NCI-H128 (cell line): Measurements from ENCODE around the gene ZNF532.

ENCODE experiments used
- DNase-seq: peaks from one replicate; lab custom pipeline; 2025; ENCODE audit not compliant: unreplicated experiment; lab: John Stamatoyannopoulos, UW

Gene ZNF532

DNA sequence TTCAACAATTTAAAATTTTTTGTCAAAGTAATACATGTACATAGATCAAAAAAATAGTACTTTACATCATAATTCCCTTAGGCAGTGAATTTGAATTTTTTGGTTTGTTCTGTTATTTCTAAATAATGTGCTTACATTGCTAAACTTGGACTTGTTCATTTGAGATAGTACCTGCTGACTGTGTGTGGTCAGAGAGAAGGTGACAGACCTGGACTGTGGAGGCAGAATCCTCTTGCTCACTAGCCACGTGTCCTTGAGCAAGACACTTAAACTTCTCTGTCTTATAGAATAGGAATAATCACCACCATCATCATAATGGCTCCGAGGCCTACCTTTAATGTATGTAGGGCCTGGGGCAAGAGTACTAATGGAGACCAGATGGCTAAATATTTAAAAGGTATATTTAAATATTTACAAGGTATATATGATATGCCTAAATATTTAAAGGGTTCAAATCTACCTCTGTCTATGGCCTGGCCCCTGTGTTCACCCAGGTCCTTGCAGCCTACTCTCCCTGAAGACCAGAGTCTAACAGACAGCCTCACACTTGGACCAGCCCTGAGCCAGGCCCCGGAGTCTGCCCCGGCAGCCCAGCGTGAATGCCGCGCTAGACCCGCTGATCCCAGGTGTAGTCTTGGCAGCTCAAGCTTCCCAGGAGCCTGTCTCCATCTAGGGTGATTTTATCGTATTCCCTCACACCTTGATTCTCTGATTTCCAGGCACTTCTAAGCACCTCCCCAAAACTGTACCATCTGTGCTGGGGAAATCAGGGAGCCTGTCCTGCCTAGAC, 33.5 kb downstream of the ZNF532 start:
- DNase-seq = no peak

DNA sequence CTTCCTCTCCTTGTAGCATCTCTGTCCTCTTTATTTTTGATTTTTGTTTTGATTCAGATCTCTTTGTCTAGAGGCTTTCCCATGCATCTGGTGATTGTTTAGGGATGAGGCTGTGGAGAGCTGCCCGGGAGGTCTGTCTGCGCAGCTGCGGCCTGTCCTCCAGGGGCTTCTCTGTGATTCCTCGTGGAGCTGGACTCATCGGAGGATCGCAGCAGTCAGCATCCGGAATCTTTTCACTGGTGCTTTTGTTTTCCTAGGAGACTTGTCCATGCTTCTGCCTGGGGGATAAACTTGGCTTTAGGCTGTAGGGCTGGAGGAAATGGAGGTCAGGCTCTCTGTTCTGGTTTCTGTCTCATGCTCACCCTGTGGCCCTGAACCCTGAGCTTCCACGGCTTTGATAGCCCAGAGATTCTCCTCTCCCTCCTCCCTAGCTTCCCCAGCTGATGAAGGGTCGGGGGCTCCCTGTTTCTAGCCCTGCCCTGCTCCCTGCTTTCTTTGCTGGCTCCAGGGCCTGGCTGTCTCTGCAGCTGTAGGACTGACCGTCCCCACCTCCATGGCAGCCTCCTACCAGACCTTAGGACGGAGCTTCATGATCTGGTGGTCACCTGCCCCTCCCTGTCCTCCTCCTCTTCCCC, 35.5 kb downstream of the ZNF532 start:
- no peak for DNase-seq

DNA sequence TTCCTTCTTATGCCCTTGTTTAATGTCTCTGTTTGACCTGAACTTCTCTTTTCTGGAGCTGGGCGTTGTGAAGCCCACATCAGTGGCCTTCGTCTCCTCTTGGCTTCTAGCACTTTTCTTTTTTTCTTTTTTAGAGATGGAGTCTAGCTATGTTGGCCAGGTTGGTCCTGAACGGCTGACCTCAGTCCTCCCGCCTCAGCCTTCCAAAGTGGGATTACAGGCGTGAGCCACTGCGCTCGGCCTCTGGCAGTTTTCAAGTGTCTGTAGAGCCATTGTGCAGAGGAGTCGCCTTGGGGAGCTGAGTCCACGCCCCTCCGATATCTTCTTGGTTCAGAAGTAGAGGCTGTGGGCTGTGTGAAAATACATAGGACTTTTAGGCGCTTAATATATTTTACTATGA, 36.5 kb downstream of the ZNF532 start:
- no peak for DNase-seq

DNA sequence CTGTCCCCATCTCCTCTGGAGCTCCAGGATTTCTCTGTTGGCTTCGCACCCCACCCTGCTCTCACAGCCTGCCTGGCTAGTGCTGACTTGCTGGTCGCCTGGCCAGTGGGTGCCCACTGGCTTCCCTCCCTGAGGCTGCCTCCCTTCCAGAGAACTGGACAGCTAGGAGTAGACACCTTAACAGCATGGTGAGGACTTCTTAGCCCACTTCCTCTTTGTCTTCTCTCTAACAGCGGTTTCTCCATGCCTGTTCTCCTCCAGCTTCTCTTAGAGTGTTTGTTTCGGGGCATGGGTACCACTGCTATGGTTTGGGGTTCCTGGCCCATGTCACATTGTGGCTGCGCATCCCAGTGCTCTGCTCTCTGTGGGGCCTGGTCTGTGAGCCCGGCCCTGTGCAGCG, 37.1 kb downstream of the ZNF532 start:
- no peak for DNase-seq

DNA sequence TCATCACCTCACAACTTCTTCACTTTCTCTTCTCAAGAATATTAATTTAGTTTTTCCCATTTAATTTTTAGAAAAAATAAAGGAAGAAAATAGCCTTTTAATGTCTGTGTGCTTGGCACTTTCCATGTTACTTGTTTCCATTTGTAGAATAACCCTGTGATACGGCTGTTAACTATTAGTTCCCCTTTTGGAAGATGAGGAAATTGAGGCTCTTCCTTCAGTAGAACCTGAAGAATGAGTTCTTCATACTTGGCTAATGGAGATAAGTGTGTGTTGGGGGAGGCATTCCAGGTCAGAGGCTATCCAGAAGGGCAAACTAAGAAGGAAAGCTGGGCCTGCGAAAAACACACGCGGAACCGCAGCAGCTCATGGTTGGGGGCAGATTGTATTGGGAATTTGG, 38.3 kb downstream of the ZNF532 start:
- no peak for DNase-seq

DNA sequence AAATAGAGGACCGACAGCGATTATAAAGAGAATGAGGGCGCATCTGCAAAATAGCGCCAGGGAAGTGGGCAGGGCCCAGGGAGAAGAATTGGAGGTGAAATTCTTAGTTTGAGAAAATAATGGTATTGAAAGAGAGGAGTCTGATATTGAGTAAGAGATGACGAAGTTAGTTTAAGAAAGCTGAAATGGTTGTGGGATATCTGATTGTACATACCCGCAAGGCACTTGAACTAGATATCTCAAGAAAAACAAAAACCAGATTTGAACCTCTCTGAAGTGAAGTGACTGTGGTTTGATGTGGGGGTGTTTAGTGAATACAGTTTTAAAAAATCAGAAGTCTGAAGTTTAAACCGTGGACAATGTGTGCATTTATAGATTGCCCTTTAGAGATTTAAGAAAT, 38.9 kb downstream of the ZNF532 start:
- DNase-seq = no peak

DNA sequence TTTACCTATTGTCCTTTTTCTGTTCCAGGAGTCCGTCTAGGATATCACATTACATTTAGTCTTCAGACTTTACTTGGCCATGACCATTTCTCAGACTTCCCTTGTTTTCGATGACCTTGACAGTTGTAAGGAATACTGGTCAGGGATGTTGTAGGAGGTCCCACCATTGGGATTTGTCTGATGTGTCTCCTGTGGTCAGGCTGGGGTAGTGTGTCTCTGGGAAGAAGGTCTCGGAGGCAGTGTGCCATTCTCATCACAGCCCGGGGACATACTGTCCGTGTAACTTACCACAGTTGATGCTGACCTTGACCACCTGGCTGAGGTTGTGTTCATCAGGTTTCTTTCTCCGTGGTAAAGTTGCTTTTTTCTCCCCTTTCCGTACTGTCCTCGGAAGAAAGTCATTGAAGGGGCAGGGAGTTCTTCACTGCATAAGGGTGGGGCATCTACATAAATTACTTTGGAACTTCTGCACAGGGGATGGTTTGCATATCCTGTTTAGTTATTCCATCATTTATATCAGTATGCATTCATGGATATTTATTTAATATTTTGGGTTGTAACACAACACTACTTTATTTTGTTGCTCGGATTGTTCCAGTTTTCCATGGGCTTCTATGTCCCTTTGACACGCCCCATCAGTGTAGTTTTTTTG, 41.2 kb downstream of the ZNF532 start:
- no peak for DNase-seq

DNA sequence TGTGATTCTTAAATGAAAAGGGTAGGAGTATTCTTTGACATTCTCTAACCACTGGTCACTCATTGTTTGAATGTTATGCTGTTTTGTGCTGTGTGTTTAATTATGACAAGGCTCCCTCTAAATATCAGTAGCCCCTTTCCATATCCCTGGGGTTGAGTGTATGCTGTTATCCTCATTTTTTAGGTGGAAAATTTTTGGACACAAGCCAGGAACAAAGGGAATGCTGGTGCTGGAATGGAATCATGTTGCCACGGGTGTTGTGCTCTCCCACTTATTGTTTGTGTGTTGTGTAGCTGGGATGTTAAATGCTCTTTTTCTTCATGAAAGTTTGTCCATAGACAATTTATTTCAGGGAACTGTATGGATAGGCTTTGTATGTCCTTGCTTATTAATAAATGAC, 43.3 kb downstream of the ZNF532 start:
- DNase-seq = no peak

DNA sequence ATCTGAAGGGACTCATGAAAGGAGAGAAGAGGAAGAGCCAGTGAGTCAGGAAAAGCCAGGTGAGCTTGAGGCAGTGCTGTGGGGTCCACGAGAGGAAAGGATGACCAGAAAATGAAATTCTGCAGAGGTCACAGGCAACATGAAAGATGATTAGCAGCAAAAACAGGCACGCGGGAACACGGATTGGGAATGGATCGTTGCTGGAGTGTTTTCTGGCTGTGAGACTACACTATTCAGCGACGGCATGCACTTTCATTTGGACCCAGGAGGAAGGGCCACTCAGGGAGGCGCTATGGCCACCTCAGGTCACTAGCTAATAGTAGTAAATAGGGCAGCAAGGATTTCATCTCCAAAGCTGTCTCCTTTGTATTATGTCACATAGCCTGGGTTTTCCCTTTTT, 44.8 kb downstream of the ZNF532 start:
- no peak for DNase-seq

DNA sequence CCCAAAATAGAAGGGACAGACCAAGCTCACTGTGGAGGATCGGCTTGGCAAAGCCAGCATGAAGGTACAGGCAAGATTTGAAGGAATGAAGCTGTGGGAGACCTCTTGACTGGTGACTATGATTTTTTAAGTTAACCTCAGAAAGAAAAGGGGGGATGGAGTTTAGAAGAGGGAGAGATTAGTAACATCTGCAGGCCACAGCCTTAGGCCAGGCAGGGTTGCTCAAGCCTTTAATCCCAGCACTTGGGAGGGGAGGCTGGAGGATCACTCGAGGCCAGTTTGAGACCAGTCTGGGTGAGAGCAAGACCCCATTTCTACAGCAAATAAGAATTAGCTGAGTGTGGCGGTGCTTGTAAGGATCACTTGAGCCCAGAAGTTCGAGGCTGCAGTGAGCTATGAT, 46.6 kb downstream of the ZNF532 start:
- no peak for DNase-seq

DNA sequence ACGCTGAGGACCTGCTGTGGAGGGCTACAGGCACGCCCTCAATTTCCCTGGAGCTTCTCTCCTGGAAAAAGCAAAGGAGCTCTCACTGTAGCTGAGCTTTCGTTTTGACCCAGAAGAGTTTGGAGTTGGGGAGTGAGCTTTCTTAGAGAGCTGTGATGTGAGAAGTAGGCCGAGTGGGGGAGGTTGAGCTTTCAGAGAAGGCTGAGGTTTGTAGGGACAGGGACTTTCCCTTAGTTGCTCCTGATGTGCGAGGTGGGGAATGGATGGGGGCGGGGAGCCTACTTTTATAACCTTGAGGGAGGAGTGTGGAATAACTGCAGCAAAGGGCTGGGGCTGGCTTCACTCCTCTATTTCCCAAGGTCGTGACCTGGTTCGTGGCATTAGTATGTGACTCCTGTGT, 47.1 kb downstream of the ZNF532 start:
- no peak for DNase-seq

DNA sequence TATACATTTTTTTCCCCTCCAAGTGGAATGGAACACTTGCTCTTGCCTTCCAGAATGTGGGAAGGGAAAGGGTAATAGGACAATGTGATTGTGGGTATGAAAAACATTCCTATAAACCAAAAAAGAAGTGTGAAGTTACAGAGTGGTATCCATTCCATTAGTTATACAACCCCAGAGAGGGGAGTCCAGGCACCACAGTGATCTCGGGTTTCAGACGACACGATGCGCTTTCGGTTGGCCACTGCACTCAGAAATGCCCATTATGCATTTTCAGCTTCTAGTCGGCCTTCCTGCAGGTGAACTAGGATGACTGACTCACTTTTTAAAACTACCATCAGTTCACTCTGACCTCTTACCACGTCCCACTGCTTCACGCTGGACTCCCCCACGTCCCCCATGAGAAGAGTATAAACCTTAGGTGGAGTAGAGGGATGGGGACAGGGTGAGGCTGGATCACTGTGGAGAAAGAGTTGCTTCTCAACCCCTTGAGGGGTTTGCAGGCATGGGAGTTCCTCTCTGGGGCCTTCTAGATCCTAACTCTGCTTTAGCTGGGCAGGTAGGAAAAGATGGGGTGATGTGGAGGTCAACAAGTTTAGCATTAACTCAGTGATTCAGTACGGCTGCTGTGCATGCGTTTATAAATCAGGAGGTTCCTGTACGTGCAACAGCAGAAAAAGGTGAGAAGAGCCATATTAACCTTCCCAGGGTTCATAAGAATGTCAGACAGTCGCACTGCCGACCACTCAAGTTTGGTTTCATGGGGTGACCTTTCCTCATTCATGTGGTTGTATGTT, 50.5 kb downstream of the ZNF532 start:
- DNase-seq = no peak

DNA sequence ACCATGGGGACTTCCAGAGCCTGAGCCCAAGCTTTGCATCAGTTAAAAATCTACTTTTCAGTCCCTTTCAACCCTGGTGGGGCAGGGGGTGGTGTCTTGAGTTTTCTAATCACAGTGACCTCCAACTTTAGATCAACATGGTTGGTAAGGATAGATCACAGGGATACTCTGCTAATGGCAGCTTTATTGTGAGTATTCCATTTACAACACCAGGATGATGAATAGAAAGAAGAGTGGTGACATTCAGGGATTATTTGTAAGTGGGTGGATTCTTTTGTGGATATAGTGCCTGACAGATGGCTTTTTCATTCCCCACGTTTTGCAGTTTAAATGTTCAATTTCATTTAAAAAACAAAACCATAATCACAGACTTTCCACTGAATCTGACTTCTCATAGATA, 51.3 kb downstream of the ZNF532 start:
- DNase-seq = no peak

DNA sequence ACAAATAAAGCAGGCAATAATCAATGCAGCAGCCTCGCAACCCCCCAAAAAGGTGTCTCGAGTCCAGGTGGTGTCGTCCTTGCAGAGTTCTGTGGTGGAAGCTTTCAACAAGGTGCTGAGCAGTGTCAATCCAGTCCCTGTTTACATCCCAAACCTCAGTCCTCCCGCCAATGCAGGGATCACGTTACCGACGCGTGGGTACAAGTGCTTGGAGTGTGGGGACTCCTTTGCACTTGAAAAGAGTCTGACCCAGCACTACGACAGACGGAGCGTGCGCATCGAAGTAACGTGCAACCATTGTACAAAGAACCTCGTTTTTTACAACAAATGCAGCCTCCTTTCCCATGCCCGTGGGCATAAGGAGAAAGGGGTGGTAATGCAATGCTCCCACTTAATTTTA, 55.3 kb downstream of the ZNF532 start:
- DNase-seq = peak; percentile 69

DNA sequence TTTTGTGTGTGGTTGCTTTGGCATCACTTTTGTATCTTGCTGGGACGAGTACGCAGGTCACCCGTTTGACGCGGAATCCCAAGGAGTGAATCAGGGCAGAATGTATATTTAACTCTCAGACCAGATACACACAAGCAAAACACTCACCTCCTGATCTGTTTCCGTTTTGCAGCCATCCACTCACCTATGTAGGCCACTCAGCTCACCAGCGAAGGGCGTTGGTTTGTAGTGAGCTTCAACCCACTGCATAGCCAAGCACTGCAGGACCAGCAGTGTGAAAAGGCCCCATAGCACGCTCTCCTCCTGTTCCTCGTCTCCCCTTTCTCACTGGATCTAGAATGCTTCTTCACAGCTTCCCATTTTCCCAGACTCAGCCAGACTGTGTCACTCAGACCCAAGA, 58.3 kb downstream of the ZNF532 start:
- no peak for DNase-seq

DNA sequence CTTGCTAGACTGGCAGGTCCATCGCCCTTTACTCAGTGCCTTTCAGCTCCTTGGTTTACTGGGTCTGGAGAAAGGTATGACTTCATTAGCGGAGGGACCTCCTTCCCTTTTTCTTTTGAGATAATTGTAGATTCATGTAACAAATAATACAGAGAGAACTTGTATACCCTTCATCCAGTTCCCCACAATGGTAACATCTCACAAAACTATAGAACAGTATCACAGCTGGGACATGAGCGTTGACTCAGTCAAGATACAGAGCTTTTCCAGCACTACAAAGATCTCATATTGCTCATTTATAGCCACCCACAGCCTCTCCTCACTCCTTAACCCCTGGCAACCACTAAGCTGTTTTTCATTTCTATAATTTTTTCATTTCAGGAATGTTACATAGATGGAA, 59.8 kb downstream of the ZNF532 start:
- DNase-seq = no peak

DNA sequence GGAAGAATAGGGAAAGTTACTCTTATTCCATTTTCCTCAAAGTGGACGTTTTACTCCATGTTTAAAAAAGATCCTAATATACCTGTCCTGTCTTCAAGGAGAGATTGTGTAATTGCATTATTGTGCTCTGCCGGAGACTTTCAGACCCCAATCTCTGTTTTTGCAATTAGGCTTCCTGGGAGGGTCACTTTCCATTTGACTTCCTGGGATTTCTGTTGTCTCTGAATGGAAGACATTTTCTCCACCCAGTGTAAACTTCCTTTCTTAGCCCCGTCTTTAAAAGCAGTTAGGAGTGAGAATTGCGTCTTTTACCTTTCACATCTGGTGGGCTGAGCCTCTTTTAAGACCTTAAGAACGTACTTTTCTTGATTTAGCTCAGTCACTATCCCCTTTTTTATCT, 63.0 kb downstream of the ZNF532 start:
- DNase-seq = no peak

DNA sequence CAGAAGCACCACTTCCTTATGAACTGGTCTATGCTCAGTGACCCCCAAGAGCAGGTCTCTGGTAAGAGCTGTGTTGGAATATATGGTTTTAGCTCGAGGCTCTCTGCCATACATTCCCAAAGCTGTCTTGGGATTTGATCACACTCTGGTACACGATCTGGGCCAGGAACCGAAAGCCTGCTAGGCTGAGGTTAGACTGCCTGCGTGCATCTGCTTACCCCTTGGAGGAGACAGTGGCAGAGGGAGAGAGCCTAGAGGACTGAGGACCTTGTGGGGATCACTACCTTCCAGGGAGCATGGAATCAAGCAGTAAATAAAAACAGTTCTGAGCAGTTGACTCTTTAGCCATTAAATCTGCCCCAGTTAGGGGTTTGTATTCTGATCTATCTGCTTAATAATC, 63.7 kb downstream of the ZNF532 start:
- DNase-seq = no peak

DNA sequence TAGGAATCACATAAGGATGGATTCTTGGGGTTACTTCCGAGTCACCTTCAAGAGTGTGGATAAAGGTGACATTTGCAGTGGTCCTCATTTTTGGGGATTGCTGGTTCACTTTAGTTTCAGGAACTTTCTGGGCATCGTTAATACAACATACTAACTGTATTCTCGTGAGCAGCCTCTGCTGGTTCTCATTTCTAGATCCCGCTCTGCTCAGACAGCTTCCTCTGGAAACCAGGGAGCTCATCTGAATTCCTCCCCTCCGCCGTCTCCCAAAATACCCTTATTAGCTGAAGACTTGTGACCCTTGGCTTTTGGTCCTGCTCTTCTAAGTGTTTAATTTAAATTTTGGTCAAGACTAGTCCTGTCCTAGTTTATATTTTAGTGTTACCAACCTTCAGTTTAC, 64.5 kb downstream of the ZNF532 start:
- DNase-seq = no peak

DNA sequence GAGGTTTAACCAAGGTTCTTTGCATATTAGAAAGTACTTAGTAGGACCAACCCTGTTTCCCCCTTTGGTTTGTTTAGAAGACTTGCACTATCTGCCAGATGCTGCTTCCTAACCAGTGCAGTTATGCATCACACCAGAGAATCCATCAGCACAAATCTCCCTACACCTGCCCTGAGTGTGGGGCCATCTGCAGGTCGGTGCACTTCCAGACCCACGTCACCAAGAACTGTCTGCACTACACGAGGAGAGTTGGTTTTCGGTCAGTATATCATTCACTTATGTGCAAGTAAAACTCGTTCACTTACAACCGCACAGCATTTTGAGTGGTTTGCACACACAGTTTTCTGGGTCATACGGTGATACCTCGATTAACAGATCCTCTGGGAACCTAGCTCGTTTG, 69.7 kb downstream of the ZNF532 start:
- no peak for DNase-seq

DNA sequence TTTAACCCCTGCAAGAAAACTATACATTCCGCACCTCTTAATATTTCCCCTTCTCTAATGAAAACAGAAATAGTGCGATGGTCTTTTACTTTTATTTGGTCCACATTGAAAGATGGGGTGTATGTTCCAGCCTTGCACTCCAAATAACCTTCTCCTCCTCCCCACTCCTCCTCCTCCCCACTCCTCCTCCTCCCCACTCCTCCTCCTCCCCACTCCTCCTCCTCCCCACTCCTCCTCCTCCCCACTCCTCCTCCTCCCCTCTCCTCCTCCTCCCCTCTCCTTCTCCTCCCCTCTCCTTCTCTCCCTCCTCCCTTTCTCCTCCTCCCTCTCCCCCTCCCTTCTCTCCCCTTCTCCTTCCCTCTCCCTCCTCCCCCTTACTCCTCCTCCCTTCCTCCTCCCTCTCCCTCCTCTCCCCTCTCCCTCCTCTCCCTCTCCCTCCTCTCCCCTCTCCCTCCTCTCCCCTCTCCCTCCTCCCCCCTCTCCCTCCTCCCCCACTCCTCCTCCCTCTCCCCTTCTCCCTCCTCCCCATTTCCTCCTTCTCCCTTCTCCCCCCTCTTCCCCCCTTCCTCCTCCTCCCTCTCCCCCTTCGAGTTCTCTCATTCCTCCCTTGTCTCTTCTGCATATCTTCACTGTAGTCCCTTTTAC, 70.4 kb downstream of the ZNF532 start:
- DNase-seq = no peak
